ENCODE measurements around the gene INO80.

The INO80 gene

GRCh38 chr15:40943764-40944365 is 172.2 kb downstream of the INO80 start:
- no peak for DNase-seq

- no peak for DNase-seq
Observed at GRCh38 chr15:40942878-40943277, 173.2 kb downstream of the INO80 start.

- DNase-seq = no peak
Observed at GRCh38 chr15:40942337-40942854, 173.7 kb downstream of the INO80 start.

GRCh38 chr15:40941528-40942336 is 174.3 kb downstream of the INO80 start:
- peak; percentile 71 to 74 for DNase-seq

GRCh38 chr15:40941068-40941527 is 175.0 kb downstream of the INO80 start:
- no peak for DNase-seq

GRCh38 chr15:40940296-40940801 is 175.7 kb downstream of the INO80 start:
- DNase-seq = no peak

GRCh38 chr15:40938536-40938870 is 177.6 kb downstream of the INO80 start:
- no peak for DNase-seq

GRCh38 chr15:40937762-40938535 is 178.1 kb downstream of the INO80 start:
- DNase-seq = no peak

GRCh38 chr15:40936709-40937666 is 179.1 kb downstream of the INO80 start:
- no peak for DNase-seq

- no peak for DNase-seq
Observed at GRCh38 chr15:40936234-40936708, 179.8 kb downstream of the INO80 start.

GRCh38 chr15:40934457-40934856 is 181.6 kb downstream of the INO80 start:
- no peak for DNase-seq

GRCh38 chr15:40933517-40933902 is 182.6 kb downstream of the INO80 start:
- no peak for DNase-seq

- DNase-seq = no peak
Observed at GRCh38 chr15:40932649-40933516, 183.2 kb downstream of the INO80 start.

GRCh38 chr15:40932156-40932555 is 183.9 kb downstream of the INO80 start:
- DNase-seq = no peak

GRCh38 chr15:40931300-40932142 is 184.6 kb downstream of the INO80 start:
- no peak for DNase-seq

GRCh38 chr15:40930430-40931299 is 185.4 kb downstream of the INO80 start:
- DNase-seq = peak; percentile 35 to 48

GRCh38 chr15:40929660-40930429 is 186.2 kb downstream of the INO80 start:
- no peak for DNase-seq
